Cardiac fibroblast (primary cell): ENCODE results near the gene PEX14.

Source experiments
- DNase-seq, 2 donors: peaks; one replicate each; pipeline versions ENCODE4 v3.0.0 to v3.0.0-alpha.2; 2010; ENCODE audit warnings: low read depth in 2 of 2
- H3K4me3 ChIP-seq, 2 donors: replicated peaks in 1 of 2; 1 replicate in 1 of 2; 2 replicates in 1 of 2; pipeline ENCODE4 v1.5.1; 2011; ENCODE audit warnings: low read depth in 2 of 2, low read length in 2 of 2, mild to moderate bottlenecking in 2 of 2, moderate library complexity in 1 of 2
- TF ChIP-seq, protein P1 (sequence below): IDR thresholded peaks from one replicate; pipeline ENCODE4 v1.5.1; 2011; ENCODE audit warnings: low read depth, mild to moderate bottlenecking, low read length, inconsistent platforms

PEX14 gene

DNA sequence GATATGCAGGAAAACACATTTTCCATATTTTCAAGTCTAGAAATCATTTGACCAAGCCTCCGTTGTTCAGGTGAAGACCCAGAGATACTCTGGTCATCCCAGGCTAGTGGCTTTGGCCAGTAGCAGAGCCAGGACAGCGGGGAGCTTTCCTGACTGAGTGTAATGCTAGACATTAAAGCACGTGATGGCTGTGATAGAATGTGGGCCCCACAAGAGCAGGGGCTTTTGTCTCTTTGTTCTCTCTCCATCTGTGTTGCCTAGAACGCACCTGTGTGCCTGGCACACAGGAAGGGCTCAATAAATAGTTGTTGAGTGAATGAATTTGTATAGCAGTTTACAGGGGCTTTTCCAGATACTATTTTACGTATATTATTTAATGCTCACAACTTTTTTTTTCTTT lies 34.0 kb upstream of the PEX14 start:
- TF ChIP-seq, protein P1, sequence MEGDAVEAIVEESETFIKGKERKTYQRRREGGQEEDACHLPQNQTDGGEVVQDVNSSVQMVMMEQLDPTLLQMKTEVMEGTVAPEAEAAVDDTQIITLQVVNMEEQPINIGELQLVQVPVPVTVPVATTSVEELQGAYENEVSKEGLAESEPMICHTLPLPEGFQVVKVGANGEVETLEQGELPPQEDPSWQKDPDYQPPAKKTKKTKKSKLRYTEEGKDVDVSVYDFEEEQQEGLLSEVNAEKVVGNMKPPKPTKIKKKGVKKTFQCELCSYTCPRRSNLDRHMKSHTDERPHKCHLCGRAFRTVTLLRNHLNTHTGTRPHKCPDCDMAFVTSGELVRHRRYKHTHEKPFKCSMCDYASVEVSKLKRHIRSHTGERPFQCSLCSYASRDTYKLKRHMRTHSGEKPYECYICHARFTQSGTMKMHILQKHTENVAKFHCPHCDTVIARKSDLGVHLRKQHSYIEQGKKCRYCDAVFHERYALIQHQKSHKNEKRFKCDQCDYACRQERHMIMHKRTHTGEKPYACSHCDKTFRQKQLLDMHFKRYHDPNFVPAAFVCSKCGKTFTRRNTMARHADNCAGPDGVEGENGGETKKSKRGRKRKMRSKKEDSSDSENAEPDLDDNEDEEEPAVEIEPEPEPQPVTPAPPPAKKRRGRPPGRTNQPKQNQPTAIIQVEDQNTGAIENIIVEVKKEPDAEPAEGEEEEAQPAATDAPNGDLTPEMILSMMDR: no peak
- no peak overlapping the region for H3K4me3 ChIP-seq
- no peak for DNase-seq

DNA sequence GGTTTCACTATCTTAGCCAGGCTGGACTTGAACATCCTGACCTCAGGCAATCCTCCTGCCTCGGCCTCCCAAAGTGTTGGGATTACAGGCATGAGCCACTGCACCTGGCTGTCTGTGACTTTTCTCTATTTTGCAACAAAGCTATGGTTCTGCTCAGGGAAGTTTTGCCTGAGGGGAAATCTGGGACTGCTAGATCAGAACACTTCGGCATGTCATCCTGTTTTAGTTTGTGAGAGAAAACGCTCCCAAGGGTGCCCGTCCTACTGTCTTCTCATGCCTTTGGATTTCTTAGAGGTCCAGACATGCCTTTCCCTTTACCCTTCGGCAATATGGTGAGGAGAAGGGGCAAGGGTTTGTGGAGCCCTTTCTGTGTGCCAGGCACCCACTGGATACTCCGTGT lies 30.5 kb upstream of the PEX14 start:
- DNase-seq: no peak
- H3K4me3 ChIP-seq: no peak overlapping the region
- TF ChIP-seq, protein P1: no peak

DNA sequence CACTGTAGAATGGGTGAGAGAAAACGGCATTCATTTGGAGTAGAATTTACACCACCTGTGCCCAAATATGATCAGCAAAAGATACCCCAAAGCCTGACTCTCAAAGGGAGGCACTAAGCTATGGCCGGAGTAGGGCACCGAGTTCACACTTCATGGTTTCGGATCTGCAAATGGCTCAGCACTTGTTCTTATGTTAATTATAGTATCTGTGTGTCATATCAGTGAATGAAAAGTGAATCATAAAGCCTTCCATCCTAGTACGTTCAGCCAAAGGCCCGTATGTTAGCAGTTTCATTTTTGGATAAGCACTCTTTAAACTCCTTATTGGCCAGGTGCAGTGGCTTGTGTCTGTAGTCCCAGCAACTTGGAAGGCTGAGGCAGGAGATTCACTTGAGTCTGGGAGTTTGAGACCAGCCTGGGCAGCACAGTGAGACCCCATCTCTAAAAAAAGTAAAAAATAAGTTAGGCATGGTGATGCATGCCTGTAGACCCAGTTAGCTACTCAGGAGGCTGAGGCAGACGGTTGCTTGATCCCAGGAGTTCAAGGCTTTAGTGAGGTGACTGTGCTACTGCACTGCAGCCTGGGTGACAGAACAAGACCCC lies 29.9 kb upstream of the PEX14 start:
- DNase-seq: no peak
- H3K4me3 ChIP-seq: no peak overlapping the region
- TF ChIP-seq, protein P1: no peak

DNA sequence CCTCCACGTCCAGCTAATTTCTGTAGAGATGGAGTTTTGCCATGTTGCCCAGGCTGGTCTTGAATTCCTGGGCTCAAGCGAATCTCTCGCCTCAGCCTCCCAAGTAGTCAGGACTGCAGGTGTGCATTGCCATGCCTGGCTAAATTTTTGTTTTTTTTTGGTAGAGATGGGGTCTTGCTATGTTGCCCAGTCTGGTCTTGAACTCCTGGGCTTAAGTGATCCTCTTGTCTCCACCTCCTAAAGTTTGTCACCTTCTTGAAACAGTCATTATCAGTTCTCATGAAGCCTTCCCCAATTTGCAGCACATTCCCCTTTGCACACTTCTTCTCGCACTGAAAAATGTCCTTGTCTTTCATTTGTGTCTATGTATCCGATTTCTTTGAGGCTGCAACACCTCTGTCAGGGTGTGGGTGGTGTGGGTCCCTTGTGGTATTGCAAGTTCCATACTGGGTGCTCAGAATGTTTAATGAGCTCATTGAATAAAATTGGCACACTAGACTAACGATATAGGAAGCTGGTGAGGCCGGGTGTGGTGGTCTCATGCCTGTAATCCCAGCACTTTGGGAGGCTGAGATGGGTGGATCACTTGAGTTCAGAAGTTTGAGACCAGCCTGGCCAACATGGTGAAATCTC lies 27.8 kb upstream of the PEX14 start:
- no peak for DNase-seq
- H3K4me3 ChIP-seq: no peak overlapping the region
- TF ChIP-seq, protein P1: no peak

DNA sequence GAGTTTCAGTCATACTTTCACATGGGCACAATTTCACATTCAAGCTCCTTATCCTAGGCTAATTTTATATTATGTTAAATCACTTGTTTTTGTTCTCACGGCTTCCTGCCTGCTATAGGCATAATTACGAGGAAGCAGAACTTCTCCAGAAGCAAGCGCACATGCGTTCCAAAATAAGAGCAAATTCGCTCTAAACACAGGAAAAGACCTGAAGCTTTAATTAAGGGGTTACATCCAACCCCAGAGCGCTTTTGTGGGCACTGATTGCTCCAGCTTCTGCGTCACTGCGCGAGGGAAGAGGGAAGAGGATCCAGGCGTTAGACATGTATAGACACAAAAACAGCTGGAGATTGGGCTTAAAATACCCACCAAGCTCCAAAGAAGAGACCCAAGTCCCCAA lies 25.0 kb upstream of the PEX14 start, which contains the start of gene CORT:
CORT (plus strand) TSS at position 281 of the 400 bp plus-strand sequence. CDS start 193 bp downstream, outside the sequence.
- DNase-seq: no peak
- H3K4me3 ChIP-seq: no peak within 1 kb of the TSS
- TF ChIP-seq, protein P1: no peak

DNA sequence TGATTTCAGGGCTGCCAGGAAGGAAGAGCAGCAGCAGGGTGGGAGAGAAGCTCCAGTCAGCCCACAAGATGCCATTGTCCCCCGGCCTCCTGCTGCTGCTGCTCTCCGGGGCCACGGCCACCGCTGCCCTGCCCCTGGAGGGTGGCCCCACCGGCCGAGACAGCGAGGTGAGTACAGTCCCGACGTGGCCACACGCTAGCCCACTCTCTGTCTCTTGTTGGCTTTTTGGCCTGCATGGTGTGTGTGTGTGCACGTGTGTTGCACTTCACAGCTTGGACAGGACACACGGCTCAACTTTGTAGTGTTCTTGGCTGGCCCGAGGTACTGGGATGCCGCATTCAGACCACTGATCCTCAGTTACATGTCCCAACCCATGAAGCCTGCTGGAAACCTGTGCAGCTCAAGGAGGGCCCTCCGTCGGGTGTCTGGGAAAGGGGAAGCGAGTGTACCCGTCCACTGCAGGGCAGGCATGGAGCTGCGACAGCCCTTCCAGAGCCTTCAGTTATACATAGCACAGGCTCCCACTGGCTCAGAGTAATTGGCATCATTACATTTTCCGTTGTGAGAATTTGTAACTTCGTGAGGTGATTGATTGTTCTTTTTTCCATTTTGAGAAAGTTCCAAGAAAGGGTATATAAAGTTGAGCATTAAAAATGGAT lies 24.5 kb upstream of the PEX14 start:
- DNase-seq: no peak
- TF ChIP-seq, protein P1: no peak
- no peak overlapping the region for H3K4me3 ChIP-seq
